ENCODE data around the gene GJA4.

GRCh38 chr1:34781071-34781843 lies 11.5 kb upstream of the GJA4 start, which contains the start of gene GJB3:
- TF ChIP-seq CTCF (IDR thresholded peaks at IDR 0.05; ENCODE audit: low read depth, low read length, missing input control) (no peak), MAX (IDR thresholded peaks at IDR 0.05) (no peak), ATF3 (IDR thresholded peaks at IDR 0.05) (no peak), ZBTB33 (IDR thresholded peaks at IDR 0.05) (no peak)

Measured in liver (tissue), 3 donors.